OCI-LY3 (cell line): ENCODE data around the gene CTBP2.

Experiments
- H2AFZ ChIP-seq: fragments of 200-600, 300-600 bp; shearing (Covaris generic); 2 replicates; pipeline ENCODE4 v1.6.0; 2014; ENCODE audit warnings: antibody characterized with exemption, low read depth, low read length
- H3K27ac ChIP-seq: fragments of 200-600, 300-600 bp; sonication (generic); 2 replicates; pipeline ENCODE4 v1.5.1; 2014; ENCODE audit warnings: mild to moderate bottlenecking, low read length, moderate library complexity, mixed read lengths
- H3K27me3 ChIP-seq: fragments of 200-600, 300-600 bp; sonication (generic); 2 replicates; pipeline ENCODE4 v1.6.1; 2014; ENCODE audit warnings: low read depth, low read length, mixed read lengths
- H3K36me3 ChIP-seq: fragments of 200-600, 300-600 bp; sonication (generic); replicated peaks from 2 replicates; pipeline ENCODE3; 2014; ENCODE audit warnings: low read depth, low read length, mixed read lengths
- H3K4me1 ChIP-seq: fragments of 300-600, 200-600 bp; sonication (generic); 2 replicates; pipeline ENCODE4 v1.6.1; 2014; ENCODE audit warnings: low read length, mixed read lengths
- H3K4me2 ChIP-seq: fragments of 200-600, 300-600 bp; sonication (generic); 2 replicates; pipeline ENCODE4 v1.6.1; 2014; ENCODE audit warnings: low read length, mixed read lengths
- H3K4me3 ChIP-seq: fragments of 300-600, 200-600 bp; sonication (generic); 2 replicates; pipeline ENCODE4 v1.5.1; 2014; ENCODE audit warnings: antibody characterized with exemption, mild to moderate bottlenecking, low read length, moderate library complexity
- H3K79me2 ChIP-seq: fragments of 300-600, 200-600 bp; shearing (Covaris generic); 2 replicates; pipeline ENCODE4 v1.6.1; 2014; ENCODE audit warnings: mild to moderate bottlenecking, low read length, mixed read lengths
- H3K9ac ChIP-seq: fragments of 300-600, 200-600 bp; shearing (Covaris generic); 2 replicates; pipeline ENCODE4 v1.6.0; 2014; ENCODE audit warnings: mild to moderate bottlenecking, low read length, moderate library complexity
- H3K9me3 ChIP-seq: fragments of 200-600, 300-600 bp; shearing (Covaris generic); 2 replicates; pipeline ENCODE4 v1.6.1; 2014; ENCODE audit warnings: low read length, mixed read lengths; ENCODE audit not compliant: insufficient read depth
- H4K20me1 ChIP-seq: fragments of 200-600, 300-600 bp; sonication (generic); 2 replicates; pipeline ENCODE4 v1.6.1; 2016; ENCODE audit warnings: low read length, mixed read lengths; ENCODE audit not compliant: insufficient read depth
- CTCF ChIP-seq: fragments of 200-600, 300-600 bp; sonication (generic); IDR thresholded peaks from 2 replicates; pipeline ENCODE4 v1.5.1; 2014; ENCODE audit warnings: antibody characterized with exemption, low read length, low read depth
- EZH2phosphoT487 ChIP-seq: fragments of 200-600 bp; shearing (Covaris generic); IDR thresholded peaks from 2 replicates; pipeline ENCODE4 v1.6.1; 2018; ENCODE audit warnings: antibody characterized with exemption, mixed run types, low read depth

The CTBP2 gene

GRCh38 chr10:125014836-125015355 is 145.5 kb downstream of the CTBP2 start:
- Histone ChIP-seq H3K36me3 (no peaks in the 10 kb centered on the region), H3K27ac (no peak overlapping the region), H3K79me2 (no peaks in the 10 kb centered on the region)

GRCh38 chr10:125014086-125014830 is 146.1 kb downstream of the CTBP2 start:
- no peaks in the 10 kb centered on the region for H3K36me3 ChIP-seq
- no peaks in the 10 kb centered on the region for H3K9me3 ChIP-seq
- no peak overlapping the region for H3K27ac ChIP-seq
- no peaks in the 10 kb centered on the region for H3K4me1 ChIP-seq
- no peak overlapping the region for H3K4me3 ChIP-seq
- H3K27me3 ChIP-seq, result 0 out of 2 replicates have a peak, but pooled peaks cover 4% of the 10 kb centered on the region
- no peak overlapping the region for H2AFZ ChIP-seq
- no peak overlapping the region for H3K9ac ChIP-seq
- TF ChIP-seq CTCF (no peak), EZH2phosphoT487 (no peak)
- H3K79me2 ChIP-seq, result no peaks in the 10 kb centered on the region
- H4K20me1 ChIP-seq, result no peaks in the 10 kb centered on the region
- no peak overlapping the region for H3K4me2 ChIP-seq

More at GRCh38 chr10:125014836-125015355, 145.5 kb downstream of the CTBP2 start:
- Histone ChIP-seq H2AFZ (no peak overlapping the region), H3K27me3 (0 out of 2 replicates have a peak, but pooled peaks cover 4% of the 10 kb centered on the region), H3K9me3 (no peaks in the 10 kb centered on the region), H3K4me1 (no peaks in the 10 kb centered on the region), H3K4me3 (no peak overlapping the region), H3K9ac (no peak overlapping the region), H3K4me2 (no peak overlapping the region), H4K20me1 (no peaks in the 10 kb centered on the region)
- TF ChIP-seq CTCF (no peak), EZH2phosphoT487 (no peak)

GRCh38 chr10:125013529-125013872 is 146.9 kb downstream of the CTBP2 start:
- Histone ChIP-seq H3K4me2 (no peak overlapping the region), H3K9ac (no peak overlapping the region), H3K36me3 (no peaks in the 10 kb centered on the region), H3K9me3 (no peaks in the 10 kb centered on the region), H3K4me3 (no peak overlapping the region), H3K4me1 (no peaks in the 10 kb centered on the region), H4K20me1 (no peaks in the 10 kb centered on the region), H3K79me2 (no peaks in the 10 kb centered on the region), H3K27ac (no peak overlapping the region), H2AFZ (no peak overlapping the region), H3K27me3 (0 out of 2 replicates have a peak, but pooled peaks cover 4% of the 10 kb centered on the region)
- TF ChIP-seq CTCF (no peak), EZH2phosphoT487 (no peak)

- Histone ChIP-seq H3K4me1 (no peaks in the 10 kb centered on the region), H3K9ac (no peak overlapping the region), H4K20me1 (no peaks in the 10 kb centered on the region), H3K27ac (no peak overlapping the region), H3K4me3 (no peak overlapping the region), H3K79me2 (no peaks in the 10 kb centered on the region), H3K36me3 (no peaks in the 10 kb centered on the region), H3K27me3 (0 out of 2 replicates have a peak, but pooled peaks cover 4% of the 10 kb centered on the region), H3K9me3 (no peaks in the 10 kb centered on the region), H3K4me2 (no peak overlapping the region), H2AFZ (no peak overlapping the region)
- TF ChIP-seq EZH2phosphoT487, result no peak
Observed at GRCh38 chr10:125012851-125013528, 147.4 kb downstream of the CTBP2 start.
